K562 (cell line): Measurements from ENCODE around the gene MOXD1. TPM values are rescaled to one million over a fixed set of nuclear protein-coding genes. Genes with fewer than 3 reads are reported as not detected.
"Not testable (repeated sequence)": the region's sequence is repeated elsewhere in the genome, so short reads cannot be mapped to it uniquely, and the experiment has no call there.

Experiments used
- ATAC-seq: fragments of 200-7000 bp; cut with Tn5 transposase; 3 replicates; pipeline ENCODE4 v1.9.1; 2020; ENCODE audit warnings: moderate library complexity
- BruUV-seq: library from RNA; stranded (reverse); fragments of 400-500 nt; replicated peaks from 2 replicates; lab custom pipeline; 2021; lab: Mats Ljungman, UMichigan
- CTCF ChIA-PET: fragments of 300-600 bp; formaldehyde crosslinking; extraction: SDS; loops from one replicate; lab custom pipeline; 2021; ENCODE audit warnings: low intra/inter-chr PET ratio; lab: Yijun Ruan, JAX
- POLR2A ChIA-PET: fragments of 300-600, 350-650 bp; sonication (Branson Sonifier 250); formaldehyde crosslinking; extraction: SDS; loops from one replicate; lab custom pipeline; 2021; ENCODE audit warnings: antibody characterized with exemption, inconsistent platforms; lab: Yijun Ruan, JAX
- DNase-seq, 4 experiments: peaks; one replicate each; pipeline versions ENCODE4 v3.0.0 to v3.0.0-alpha.2; 2011 to 2018; ENCODE audit warnings: low spot score in 3 of 4, mixed read lengths in 3 of 4; ENCODE audit errors: extremely low read depth in 1 of 4
- FAIRE-seq: peaks from 2 replicates; lab custom pipeline; 2011; peaks lifted over from hg19 to GRCh38; lab: Jason Lieb, UNC
- H2AFZ ChIP-seq: 2 replicates; pipeline ENCODE4 v1.6.0; 2011; ENCODE audit warnings: low read depth, low read length, control low read depth, inconsistent platforms
- H3K27ac ChIP-seq: fragments of 200-600 bp; 3 replicates; pipeline ENCODE4 v1.8.0; 2011; ENCODE audit warnings: low read depth, mild to moderate bottlenecking, control low read depth, inconsistent platforms, low read length, moderate library complexity, mixed read lengths; ENCODE audit errors: extremely low read depth
- H3K27me3 ChIP-seq, 2 experiments: fragments of 300-600 bp in 1 of 2; 2 replicates in 1 of 2; 3 replicates in 1 of 2; pipeline versions ENCODE4 v1.6.0 to v1.8.0; 2011; ENCODE audit warnings: inconsistent platforms in 2 of 2, low read length in 2 of 2, mild to moderate bottlenecking in 1 of 2, mixed read lengths in 1 of 2, moderate library complexity in 1 of 2; ENCODE audit not compliant: control insufficient read depth in 2 of 2, insufficient read depth in 2 of 2
- H3K36me3 ChIP-seq: fragments of 300-600 bp; 3 replicates; pipeline ENCODE4 v1.8.0; 2011; ENCODE audit warnings: mild to moderate bottlenecking, low read length, inconsistent platforms; ENCODE audit not compliant: control insufficient read depth, insufficient read depth
- H3K4me1 ChIP-seq, 2 experiments: fragments of 200-600 bp in 1 of 2; replicated peaks in 1 of 2; 2 replicates in 1 of 2; 3 replicates in 1 of 2; pipeline versions ENCODE4 v1.5.1 to v1.8.0; 2011; ENCODE audit warnings: inconsistent platforms in 2 of 2, low read length in 2 of 2, mild to moderate bottlenecking in 1 of 2, mixed read lengths in 1 of 2, moderate library complexity in 1 of 2; ENCODE audit not compliant: control insufficient read depth in 2 of 2, insufficient read depth in 2 of 2
- H3K4me2 ChIP-seq: 2 replicates; pipeline ENCODE4 v1.6.1; 2011; ENCODE audit warnings: low read length, control low read depth, inconsistent platforms, mixed read lengths; ENCODE audit not compliant: insufficient read depth
- H3K4me3 ChIP-seq: fragments of 200-600 bp; sonication (generic), shearing (Covaris generic); 2 replicates; pipeline ENCODE4 v1.5.1; 2016; ENCODE audit warnings: control low read depth, inconsistent platforms
- H3K79me2 ChIP-seq: fragments of 200-600 bp; 3 replicates; pipeline ENCODE4 v1.8.0; 2011; ENCODE audit warnings: low read length, inconsistent platforms; ENCODE audit not compliant: control insufficient read depth, insufficient read depth
- H3K9ac ChIP-seq, 2 experiments: 2 replicates each; pipeline versions ENCODE4 v1.6.0 to v1.6.1; 2011; ENCODE audit warnings: low read depth in 2 of 2, low read length in 2 of 2, control low read depth in 1 of 2, inconsistent platforms in 1 of 2, mild to moderate bottlenecking in 1 of 2, mixed read lengths in 1 of 2; ENCODE audit not compliant: insufficient read depth in 1 of 2
- H3K9me1 ChIP-seq: one replicate; pipeline ENCODE4 v1.6.0; 2011; ENCODE audit warnings: inconsistent platforms, mild to moderate bottlenecking, low read length, moderate library complexity; ENCODE audit not compliant: control insufficient read depth, insufficient read depth
- H3K9me3 ChIP-seq: replicated peaks from 2 replicates; pipeline ENCODE4 v1.5.1; 2011; ENCODE audit warnings: low read depth, low read length, inconsistent platforms; ENCODE audit not compliant: control insufficient read depth, insufficient read depth
- H4K20me1 ChIP-seq: replicated peaks from 2 replicates; pipeline ENCODE4 v1.6.1; 2011; ENCODE audit warnings: low read length, inconsistent platforms, mixed read lengths; ENCODE audit not compliant: control insufficient read depth, insufficient read depth
- CHD7 ChIP-seq: fragments of 200-600 bp; sonication (generic); IDR thresholded peaks from one replicate; pipeline ENCODE4 v1.6.1; 2012; ENCODE audit warnings: mild to moderate bottlenecking, low read depth, low read length, inconsistent platforms
- E2F5 ChIP-seq: sonication (generic); formaldehyde crosslinking; IDR thresholded peaks from 2 replicates; pipeline ENCODE4 v1.8.0; 2022; ENCODE audit warnings: mild to moderate bottlenecking, missing genetic modification reagents
- ZNF639 ChIP-seq, 2 experiments: fragments of 200-800 bp in 1 of 2; sonication (Bioruptor generic) in 1 of 2; sonication (generic) in 1 of 2; formaldehyde crosslinking in 1 of 2; IDR thresholded peaks in 1 of 2; conservative IDR thresholded peaks in 1 of 2; 2 replicates each; pipeline versions ENCODE4 v1.5.0 to v1.6.1; 2016 to 2020; ENCODE audit warnings: missing compliant biosample characterization in 1 of 2, missing genetic modification characterization in 1 of 2, missing genetic modification reagents in 1 of 2
- WGBS: fragments of 100-300 bp; shearing (Covaris generic); methylation state at CpG from one replicate; pipeline ENCODE4 v1.1.6; 2016; ENCODE audit warnings: low coverage, mixed read lengths; ENCODE audit not compliant: insufficient coverage; ENCODE audit errors: missing lambda C conversion rate; 5-methylcytosine and 5-hydroxymethylcytosine counted together
- in situ Hi-C: fragments of 300-500 bp; cut with MboI; formaldehyde crosslinking; loops from 4 replicates; pipeline ENCODE4 v1.15.0; 2018; ENCODE audit warnings: inconsistent platforms, mixed read lengths
- intact Hi-C: fragments of 100-400 bp; cut with micrococcal nuclease; formaldehyde crosslinking; loops from 2 replicates; pipeline ENCODE4 v1.14.2; 2022
- polyA plus RNA-seq, 8 experiments: library from polyadenylated mRNA; depleted of rRNA in 4 of 8; stranded (reverse) in 5 of 8; unstranded in 3 of 8; fragments of >200 nt; fragmentation: Nextera tagmentation in 2 of 8; fragmentation: Illumina TruSeq in 1 of 8; extraction: Ambion mirVana in 2 of 8; extraction: Trizol in 1 of 8; gene quantifications; 2 replicates each; pipeline versions ENCODE4 v1.2.1 to v1.2.3, GENCODE V29; 2011 to 2014; ENCODE audit warnings: inconsistent platforms in 1 of 8, missing spikeins in 1 of 8
- total RNA-seq, 7 experiments: library from RNA; depleted of rRNA in 6 of 7; stranded (reverse); fragments of >200 nt in 6 of 7; fragmentation: Illumina TruSeq in 2 of 7; extraction: Trizol in 2 of 7; gene quantifications; 2 replicates each; pipeline versions ENCODE4 v1.2.1 to v1.2.3, GENCODE V29; 2011 to 2021; ENCODE audit warnings: low replicate concordance in 1 of 7

MOXD1 gene
- total and polyA plus RNA-seq, 9 of the 15 experiments (the other 6 are each of a cell fraction or from before 2014, with no cell fraction given): not detected

GRCh38 chr6:132354517-132355167 is 46.6 kb downstream of the MOXD1 start (continued):
- TF ChIP-seq E2F5 (no peak), ZNF639 (CRISPR knock-in tag; conservative IDR thresholded peaks at IDR 0.05 in 1 of 2, IDR thresholded peaks at IDR 0.05 in 1 of 2) (no peak), CHD7 (no peak)

- H3K4me1 ChIP-seq, ATAC-seq, H3K9me3 ChIP-seq, H3K4me3 ChIP-seq, H3K4me2 ChIP-seq, CTCF ChIA-PET, intact Hi-C loops, FAIRE-seq, H3K27ac ChIP-seq, POLR2A ChIA-PET, BruUV-seq, DNase-seq, H3K9me1 ChIP-seq, H2AFZ ChIP-seq, H3K79me2 ChIP-seq, H3K36me3 ChIP-seq, H4K20me1 ChIP-seq, H3K9ac ChIP-seq, H3K27me3 ChIP-seq, in situ Hi-C loops: not testable (repeated sequence)
- WGBS: 0% methylated on average over 3 of the region's 3 CpGs
These were observed 49.3 kb downstream of the MOXD1 start for GRCh38 chr6:132351986-132352385.
